Measurements from ENCODE around the gene PLCB1.
"Not testable (repeated sequence)": the region's sequence is repeated elsewhere in the genome, so short reads cannot be mapped to it uniquely, and the experiment has no call there.

Gene PLCB1

DNA sequence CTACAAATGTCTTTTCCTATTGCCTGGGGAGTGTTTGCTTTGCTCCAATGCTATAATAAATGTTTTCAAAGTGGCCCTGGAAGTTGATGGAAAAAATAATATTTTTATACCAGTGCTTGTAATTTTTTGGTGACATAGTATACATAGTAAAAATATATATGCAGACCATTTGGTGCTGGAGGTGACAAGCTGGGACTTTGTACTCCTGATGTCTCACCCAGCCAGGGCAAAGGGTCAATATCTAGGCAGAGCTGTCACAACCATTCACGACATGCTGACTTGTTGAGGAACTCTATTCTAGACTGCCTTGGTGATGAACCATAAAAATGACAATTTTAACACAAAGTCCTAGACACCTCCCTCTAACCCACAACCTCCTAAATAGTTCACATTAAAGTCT lies 203.0 kb downstream of the PLCB1 start:
- no peak for DNase-seq (ENCODE audit: low read depth)

DNA sequence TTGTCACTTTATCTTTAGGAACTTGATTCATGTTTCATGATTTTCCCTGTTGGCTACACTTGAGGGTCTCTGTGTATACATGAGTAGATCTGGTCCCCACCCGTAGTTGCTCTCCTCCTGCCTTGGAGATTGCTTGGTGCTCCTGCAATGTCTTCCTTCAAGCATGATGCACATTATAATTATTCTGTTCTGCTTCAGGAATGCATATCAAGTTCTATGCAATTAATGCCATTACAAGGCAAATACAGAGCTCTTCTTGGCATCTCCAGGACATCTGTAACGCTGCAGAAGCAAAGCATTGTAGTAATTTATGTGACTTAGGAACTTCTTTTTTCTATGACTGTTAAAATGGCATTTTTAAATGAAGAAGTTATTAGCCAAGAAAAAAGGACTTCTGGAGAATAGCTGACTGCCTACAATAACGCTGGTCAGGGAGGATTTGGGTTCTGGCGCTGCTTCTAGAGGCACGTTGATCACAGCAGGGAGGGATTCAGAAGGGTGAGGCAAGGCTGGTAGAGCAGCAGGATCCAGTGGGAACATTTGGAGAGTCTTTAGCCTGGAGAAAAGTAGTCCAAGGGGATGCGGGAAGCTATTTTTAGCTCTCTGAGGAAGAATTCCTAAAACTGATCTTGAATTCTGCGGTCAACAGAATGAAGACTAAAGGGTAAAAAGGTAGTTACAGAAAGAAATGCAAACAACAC lies 203.6 kb downstream of the PLCB1 start:
- DNase-seq (ENCODE audit: low read depth), result no peak

DNA sequence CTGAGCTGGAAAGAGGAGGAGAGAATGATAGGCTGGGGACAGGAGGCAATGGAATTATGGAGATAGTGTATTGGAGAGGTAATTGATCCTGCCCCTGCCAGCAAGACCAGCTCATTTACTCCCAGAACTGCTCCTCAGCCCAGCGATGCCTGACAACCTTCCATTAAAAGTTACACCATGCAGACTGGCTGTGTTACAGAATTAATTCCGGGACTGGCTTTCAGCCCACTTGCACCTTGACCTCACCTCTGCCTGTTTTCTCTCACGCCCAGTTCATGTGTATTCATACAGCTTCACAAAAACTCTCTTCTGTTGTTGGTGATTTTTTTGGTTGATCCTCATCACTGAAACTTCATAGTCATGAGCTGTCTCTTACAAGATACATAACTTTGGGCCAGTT lies 207.3 kb downstream of the PLCB1 start:
- DNase-seq (ENCODE audit: low read depth), result no peak

DNA sequence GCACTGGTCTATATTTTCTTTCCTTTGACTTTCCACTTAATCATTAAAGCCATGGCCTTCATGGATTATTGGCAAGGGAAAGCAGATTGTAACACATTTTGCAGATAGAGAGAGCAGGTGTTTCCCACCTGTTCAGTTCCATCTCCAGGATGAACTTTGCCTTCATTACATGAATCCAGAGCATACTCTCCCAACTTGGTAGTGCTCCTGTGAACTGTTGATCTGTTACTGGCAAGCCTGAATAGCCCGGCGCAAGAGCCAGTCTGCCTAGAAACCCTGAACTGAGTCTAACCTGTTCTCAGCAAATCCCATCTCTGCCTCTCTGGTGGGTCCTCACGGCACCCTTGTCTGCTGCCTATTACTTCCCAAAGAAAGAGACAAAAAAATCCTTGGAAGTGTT lies 210.3 kb downstream of the PLCB1 start:
- no peak for DNase-seq (ENCODE audit: low read depth)

DNA sequence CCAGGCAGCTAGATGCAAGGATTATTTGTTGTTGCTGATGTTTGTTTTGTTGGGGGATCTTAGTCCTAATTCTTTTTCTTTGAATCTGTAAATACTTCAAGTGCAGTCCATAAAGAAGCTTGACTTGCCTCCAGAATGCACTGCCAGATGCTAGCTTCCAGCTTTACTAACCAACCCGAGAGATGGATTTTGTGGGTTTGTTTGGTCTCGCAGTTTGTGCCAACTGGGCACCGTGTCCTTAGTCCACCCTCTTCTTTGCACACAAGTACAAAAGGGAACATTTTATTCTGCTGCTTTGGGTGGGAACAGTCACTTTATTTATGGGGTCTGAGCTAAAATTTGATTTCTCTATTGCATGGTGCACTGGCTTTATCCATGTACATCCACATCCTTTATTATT lies 212.0 kb downstream of the PLCB1 start:
- no peak for DNase-seq (ENCODE audit: low read depth)

DNA sequence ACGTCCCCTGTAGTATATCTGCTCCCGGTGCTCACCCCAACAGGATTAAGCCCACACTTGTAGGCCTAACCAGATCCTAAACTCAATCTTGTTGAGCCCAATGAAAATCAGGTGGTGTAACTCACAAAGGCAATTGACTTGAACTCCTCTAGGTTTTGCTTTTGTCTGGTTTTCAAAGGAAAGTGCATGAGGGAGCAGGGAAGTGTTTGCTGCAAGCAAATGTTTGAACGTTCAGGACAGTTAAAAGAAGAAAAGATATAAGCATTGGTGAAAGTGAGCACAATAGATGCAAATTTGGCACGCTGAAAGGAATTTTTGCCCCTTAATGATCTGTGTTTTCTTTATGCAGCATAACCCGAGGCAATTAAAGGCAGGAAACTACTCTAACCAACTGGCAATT lies 212.6 kb downstream of the PLCB1 start:
- no peak for DNase-seq (ENCODE audit: low read depth)

DNA sequence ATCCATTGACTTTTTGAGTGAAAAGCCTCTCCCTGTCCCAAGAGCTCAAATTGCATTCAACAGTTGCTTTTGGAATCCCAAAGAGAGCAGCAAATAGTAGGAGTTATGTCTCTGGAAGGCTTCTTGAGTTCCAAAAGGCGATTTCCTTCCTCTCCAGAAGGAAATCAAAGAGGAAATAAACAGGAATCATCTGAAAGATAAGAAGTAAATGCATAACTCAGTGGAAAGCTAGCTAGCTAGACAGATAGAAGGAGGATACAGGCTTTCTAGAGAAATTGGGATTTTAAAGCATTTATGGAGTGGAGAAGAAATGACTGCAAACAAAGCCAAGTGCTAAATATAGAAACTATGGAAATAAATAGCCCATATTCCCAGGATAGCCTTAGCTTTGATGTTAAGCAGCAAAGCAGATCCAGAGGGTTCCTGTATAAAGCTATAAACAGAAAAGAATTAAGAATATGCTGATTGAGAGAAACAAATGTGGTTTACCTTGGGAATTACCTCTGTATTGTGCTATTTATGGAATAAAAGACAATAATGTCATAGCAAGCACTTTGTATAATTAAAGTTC lies 214.7 kb downstream of the PLCB1 start:
- DNase-seq (ENCODE audit: low read depth), result no peak

DNA sequence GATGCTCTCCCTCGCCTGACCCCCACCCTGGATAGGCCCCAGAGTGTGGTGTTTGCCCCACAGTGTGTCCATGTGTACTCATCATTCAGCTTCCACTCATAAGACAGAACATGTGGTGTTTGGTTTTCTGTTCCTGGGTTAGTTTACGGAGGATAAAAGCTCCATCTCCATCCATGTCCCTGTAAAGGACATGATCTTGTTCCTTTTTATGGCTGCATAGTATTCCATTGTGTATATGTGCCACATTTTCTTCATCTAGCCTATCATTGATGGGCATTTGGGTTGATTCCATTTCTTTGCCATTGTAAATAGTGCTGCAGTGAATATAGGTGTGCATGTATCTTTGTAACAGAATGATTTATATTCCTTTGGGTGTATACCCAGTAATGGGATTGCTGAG lies 218.2 kb downstream of the PLCB1 start:
- DNase-seq (ENCODE audit: low read depth), result not testable (repeated sequence)

DNA sequence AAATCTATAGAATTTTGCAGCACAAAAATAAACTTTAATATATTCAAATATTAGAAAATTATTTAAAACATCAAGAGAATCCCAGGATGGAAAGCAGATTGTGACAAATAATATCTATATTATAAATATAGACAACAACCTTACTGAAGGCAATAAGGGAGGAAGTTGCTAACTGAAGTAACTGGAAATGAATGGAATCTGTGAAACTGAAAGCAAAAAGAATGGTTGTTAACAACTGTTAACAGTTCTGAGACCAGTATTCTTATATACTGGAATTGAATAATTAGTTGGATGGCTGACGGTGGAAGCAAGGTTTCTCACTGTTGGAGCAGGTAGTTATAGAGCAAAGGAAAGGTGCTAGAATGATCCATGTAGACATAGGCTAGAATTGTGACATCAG lies 220.4 kb downstream of the PLCB1 start:
- DNase-seq (ENCODE audit: low read depth), result no peak

DNA sequence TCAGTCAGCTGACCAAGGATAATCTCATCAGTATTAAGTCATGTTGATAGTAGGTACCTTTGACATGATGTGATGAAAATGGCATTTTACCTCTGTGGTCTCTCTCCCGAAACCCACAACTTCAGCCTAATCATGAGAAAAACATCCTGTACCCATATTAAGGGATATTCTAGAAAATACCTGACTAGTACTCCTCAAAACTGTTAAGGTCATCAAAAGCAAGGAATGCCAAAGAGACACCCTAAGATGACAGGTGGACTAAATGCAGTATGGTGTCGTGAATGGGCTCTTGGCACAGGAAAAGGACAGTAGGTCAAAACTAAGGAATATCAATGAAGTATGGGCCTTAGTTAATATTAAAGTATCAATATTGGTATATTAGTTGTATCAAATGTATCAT lies 221.4 kb downstream of the PLCB1 start:
- DNase-seq (ENCODE audit: low read depth), result no peak

DNA sequence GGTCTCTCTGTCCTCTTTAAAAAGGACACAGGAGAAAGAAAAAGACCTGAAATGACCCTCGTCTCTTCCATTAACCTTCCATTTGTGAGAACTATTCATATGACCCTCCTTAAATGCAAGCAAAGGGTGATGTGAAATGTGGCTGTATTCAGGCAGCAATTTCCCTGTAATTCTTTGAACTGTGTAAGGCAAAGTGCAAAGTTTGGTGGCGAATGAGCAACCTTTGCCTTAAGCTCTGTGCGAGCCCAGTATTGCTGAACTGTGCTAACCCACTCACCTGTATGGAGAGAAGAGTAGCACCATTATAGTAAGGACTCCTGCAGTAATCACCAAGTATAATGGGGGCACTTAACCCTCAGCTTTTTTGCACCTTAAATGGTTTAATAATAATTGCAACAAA lies 223.4 kb downstream of the PLCB1 start:
- DNase-seq (ENCODE audit: low read depth), result no peak

DNA sequence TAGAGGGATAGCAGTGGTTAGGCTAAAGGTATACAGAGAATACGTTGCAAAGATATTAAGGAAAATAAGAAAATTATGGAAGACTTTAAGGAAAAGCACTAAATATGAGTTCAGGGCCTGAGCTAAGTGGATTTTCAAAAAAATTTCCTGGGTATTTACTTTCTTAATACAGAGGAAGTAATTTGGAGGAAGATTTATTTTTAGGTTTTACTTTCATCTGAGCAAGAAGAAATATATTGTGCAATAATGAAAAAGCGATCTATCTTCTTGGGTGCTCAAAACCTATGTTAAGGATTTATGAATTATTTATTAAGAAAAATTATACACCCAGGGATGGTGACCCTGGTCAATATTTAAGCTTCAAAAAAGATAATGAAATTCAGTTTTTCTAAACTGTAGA lies 224.7 kb downstream of the PLCB1 start:
- DNase-seq (ENCODE audit: low read depth), result no peak

DNA sequence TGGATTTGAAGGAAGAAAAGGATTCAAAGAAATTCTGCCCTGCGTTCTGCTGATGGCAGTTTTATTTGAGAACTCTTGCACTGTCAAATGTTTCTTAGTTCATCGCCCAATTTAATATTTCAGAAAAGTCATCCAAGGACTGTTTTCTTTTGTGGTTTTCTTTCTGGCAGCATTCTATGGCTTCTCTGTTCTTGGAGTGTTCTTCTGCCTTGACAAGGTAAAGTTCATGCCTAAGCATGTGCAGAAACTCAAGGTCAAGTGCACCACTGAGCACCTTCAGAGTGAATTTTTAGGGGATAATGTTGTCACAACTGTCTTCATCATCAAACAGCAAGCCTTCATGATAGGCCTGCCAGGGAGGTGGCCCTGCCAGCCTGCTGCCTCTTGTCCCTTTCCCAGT lies 225.6 kb downstream of the PLCB1 start:
- DNase-seq (ENCODE audit: low read depth), result no peak

DNA sequence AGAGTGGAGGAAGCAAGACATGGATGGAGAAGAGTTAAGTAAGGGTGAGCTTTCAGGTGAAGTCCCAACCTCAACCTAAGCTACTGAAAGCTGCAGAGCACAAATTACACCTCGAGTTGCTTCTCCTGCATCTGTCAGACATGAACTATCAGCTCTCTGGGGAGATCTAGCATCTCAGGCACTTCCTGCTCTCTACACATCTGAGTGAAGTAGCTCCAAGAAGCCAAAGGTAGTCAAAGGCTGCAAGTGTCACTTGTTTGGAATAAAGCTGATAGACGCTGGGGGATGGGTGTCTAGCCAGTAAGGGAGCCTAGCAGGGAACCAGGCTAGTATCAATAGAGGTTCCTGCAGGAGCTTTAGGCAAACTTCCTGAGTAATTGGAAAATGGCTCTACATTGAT lies 228.0 kb downstream of the PLCB1 start:
- no peak for DNase-seq (ENCODE audit: low read depth)

DNA sequence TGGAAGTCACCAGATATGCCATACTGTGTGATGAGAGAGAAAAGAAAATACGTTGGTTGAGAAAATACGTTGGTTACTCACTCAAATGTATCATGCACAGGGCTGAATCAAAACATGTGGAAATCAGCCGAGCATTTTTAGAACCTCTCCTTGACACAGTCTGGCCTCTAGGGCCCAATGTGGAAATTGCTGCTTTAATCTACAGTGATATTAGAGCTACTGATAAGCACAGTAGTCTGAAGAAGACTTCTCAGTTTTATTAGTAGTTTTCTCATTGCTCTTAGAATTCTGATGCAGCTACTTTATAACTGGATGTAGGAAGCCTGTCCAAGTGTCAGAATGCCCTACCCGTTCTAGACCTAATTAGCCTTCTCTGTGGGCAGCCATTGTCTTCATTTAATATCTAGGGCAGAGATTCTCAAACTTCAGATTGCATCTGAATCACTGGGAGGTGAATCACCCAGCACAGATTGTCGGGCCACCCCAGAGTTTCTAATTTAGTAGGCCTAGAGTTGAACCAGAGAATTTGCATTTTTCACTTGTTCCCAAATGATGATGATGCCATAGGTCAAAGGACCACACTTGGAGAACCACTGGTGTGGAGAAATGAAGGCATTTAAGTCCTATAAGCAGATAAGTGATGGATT lies 229.1 kb downstream of the PLCB1 start:
- no peak for DNase-seq (ENCODE audit: low read depth)

DNA sequence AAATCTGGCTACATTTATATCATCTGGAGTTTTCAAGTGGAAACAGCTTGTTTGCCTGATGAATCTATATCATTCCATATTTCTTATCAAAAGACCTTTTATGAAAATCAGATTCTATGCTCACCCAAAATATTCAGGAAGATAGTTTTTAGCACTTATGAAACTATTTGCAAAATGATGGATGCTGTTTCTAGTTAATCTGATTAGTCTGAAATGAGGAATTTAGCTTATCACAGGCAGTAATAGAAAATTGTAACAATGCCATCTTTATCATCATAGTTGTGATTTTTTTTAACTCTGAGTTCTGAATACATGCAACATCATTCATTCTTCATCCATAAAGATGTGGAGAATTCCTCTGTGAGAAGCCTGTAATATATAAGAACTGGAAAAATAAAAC lies 229.7 kb downstream of the PLCB1 start:
- DNase-seq (ENCODE audit: low read depth), result no peak

DNA sequence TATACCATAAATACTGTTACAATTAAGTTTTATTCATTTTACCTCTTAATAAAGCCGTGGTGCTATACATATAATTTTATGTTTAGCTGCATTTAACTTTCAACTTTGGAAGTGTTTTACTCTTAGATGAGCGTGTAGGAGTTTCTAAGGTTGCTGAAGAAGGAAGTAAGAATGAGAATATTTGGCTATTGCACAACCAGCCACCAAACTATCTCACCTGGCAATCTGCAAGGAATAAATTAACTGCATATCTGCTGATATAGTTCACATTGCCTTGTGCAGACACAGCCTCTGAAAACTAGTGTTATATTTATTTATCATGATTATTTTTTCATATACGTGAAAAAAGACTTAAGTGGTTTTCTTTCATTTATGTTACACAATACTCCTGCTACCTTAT lies 230.4 kb downstream of the PLCB1 start:
- no peak for DNase-seq (ENCODE audit: low read depth)

DNA sequence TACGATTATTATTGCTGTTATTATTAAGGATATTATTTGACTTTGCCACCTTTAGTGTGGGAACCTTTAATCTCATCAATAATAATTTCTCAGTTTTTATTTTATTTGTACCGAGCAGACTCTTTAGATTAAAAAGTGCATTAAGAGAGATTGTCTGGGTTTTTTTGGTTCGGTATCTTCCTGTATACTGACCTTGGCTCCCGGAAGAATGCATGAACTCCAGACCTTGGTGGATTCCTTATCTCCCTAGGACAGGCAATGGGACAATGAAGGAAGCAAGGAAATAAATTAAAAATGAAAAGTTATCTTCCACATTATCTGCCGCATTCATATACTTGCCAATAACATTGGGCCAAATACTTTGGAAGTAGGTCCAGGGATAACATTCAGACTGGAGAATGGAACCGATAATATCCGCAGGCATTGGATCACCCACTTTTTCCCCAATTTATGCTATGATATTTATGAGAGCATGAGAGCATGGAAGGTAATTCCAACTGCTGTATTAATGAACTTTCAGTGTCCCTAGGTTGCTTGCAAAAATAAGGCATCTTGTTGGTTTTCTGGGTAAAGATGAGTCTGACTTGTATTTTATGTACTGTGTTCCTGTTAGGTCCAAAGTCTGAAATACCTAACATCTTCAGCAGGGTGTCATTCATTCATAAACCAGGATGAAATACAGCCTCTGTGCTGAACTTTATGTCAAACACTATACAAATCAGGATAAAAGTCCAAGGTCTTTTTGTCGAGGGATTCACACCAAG lies 232.1 kb downstream of the PLCB1 start:
- DNase-seq (ENCODE audit: low read depth), result no peak

DNA sequence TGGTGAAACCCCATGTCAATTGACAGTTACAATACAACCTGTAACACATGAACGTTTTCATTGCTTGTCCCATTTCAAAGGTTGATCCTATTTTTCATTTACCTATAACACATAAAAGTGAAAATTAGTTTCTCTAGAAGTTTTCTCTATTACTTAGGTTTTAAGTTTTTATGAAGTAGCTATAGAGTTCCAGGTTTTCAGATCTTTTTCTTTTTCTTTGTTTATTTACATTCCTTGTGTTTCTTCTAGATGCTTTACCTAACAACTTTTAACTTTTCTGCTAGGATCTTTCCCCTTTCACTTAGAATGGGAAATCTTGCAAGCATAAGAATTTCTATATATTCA lies 232.6 kb downstream of the PLCB1 start:
- DNase-seq (ENCODE audit: low read depth), result no peak

DNA sequence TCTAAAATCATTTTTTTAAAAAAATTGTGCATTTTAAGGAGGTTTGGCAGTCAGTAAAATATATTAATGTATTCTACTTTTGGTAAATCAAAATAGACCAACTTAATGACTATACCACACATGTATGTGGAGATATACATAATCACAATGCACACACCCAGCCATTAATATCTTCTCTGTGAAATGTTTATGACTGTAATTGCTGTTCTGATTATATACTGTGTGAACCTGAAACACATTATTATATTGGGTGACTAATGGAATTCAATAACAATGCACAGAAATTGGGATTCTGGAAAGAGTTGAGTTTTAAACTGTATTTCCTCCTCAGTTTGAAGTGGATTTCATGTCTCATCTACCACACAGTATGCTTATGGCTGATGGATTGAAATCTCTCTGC lies 233.6 kb downstream of the PLCB1 start:
- no peak for DNase-seq (ENCODE audit: low read depth)

DNA sequence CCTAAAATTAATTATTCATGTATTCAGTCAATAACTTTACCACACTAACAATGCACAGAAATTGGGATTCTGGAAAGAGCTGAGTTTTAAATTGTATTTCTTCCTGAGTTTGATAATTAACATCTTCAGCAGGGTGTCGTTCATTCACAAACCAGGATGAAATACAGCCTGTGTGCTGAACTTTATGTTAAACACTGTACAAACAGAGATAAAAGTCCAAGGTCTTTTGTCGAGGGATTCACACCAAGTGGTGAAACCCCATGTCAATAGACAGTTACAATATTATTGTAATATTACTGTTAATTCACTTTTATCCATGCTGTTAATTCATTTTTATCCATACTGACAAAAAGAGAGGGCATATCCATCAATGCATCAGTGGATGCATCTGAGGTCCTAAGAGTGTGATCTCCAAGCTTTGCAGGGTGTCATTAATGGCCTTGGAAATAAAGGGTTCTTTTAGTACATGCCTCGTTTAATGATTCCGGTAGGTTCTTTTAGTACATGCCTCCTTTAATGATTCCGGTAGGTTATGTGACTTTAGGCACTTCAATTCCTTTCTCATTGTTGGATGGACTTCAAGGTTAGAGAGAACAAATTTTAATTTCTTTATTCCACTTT lies 234.3 kb downstream of the PLCB1 start:
- DNase-seq (ENCODE audit: low read depth), result no peak

DNA sequence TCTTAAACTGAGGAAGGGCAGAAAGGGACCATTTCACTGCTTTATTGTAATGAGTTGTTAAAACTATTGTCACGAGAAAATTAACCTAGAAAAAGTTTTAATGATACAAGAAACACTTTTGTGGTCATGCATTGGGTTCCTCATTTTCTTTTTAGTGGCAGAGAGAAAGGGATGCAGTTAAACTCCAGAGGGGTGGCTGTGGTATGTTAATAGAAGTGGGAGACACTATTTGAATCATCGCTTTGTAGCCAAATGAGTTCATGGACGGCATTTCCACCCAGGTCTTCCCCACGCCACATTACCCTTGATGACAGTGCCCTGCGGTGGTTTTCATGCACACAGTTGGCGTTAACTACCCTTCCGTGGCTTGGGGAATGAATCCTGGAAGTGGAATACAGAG lies 235.6 kb downstream of the PLCB1 start:
- DNase-seq (ENCODE audit: low read depth), result no peak

DNA sequence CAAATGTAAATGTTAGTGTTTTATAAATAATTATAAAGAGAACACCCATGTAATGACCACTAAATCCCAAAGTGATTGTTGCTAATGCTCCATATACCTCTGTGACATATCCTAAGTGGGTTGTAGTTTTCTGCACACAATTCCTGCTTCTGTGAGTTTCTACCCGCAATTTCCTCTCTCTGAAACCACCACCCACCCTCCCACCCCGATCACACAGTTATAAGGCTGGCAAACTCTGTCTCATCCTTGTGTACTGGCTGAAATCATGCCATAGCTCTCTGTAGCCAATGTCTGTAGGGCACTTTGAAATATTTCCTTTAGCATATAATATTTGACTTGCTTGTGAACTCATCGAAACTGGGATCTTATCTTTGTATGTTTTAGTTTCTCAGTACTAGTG lies 236.6 kb downstream of the PLCB1 start:
- DNase-seq (ENCODE audit: low read depth), result no peak

All from CMK (cell line).